K562 (cell line): ENCODE data around the gene ARHGDIA.

Experiments
- CBX5 ChIP-seq: IDR thresholded peaks from 2 replicates; pipeline ENCODE4 v1.6.1; 2014; ENCODE audit warnings: low read depth, borderline replicate concordance
- CEBPZ ChIP-seq: fragments of 150-350 bp; IDR thresholded peaks from 2 replicates; pipeline ENCODE4 v1.6.1; 2014; ENCODE audit warnings: low read depth, mild to moderate bottlenecking, low read length, borderline replicate concordance
- CTCF ChIP-seq, 3 experiments: IDR thresholded peaks in 2 of 3; conservative IDR thresholded peaks in 1 of 3; 2 replicates each; pipeline ENCODE4 v1.5.1; 2011 to 2012; ENCODE audit warnings: low read length in 3 of 3, mild to moderate bottlenecking in 3 of 3, control low read depth in 2 of 3, improper control_type of control experiment in 1 of 3, inconsistent platforms in 1 of 3, low read depth in 1 of 3, mixed read lengths in 1 of 3, moderate library complexity in 1 of 3; ENCODE audit not compliant: insufficient read depth in 2 of 3
- EGR1 ChIP-seq: fragments of 450-650 bp; conservative IDR thresholded peaks from 2 replicates; pipeline ENCODE4 v1.6.1; 2017; ENCODE audit warnings: mild to moderate bottlenecking
- FOS ChIP-seq: IDR thresholded peaks from 3 replicates; pipeline ENCODE4 v1.6.1; 2011; ENCODE audit not compliant: insufficient read length; ENCODE audit errors: extremely low read depth
- MTA1 ChIP-seq: fragments of 450-650 bp; IDR thresholded peaks from 2 replicates; pipeline ENCODE4 v1.6.1; 2017; ENCODE audit warnings: borderline replicate concordance
- MYC ChIP-seq, 2 experiments: fragments of 250-450 bp in 1 of 2; sonication (Bioruptor Pico) in 1 of 2; IDR thresholded peaks; 2 replicates each; pipeline versions ENCODE4 v1.5.1 to v1.6.1; 2012 to 2021; ENCODE audit warnings: low read depth in 2 of 2, borderline replicate concordance in 1 of 2, improper control_type of control experiment in 1 of 2, low read length in 1 of 2, mild to moderate bottlenecking in 1 of 2, moderate library complexity in 1 of 2
- NFXL1 ChIP-seq: fragments of 450-650 bp; formaldehyde crosslinking; IDR thresholded peaks from 2 replicates; pipeline ENCODE4 v1.4.0; 2021; ENCODE audit warnings: mild to moderate bottlenecking
- NFYB ChIP-seq: IDR thresholded peaks from 2 replicates; pipeline ENCODE4 v1.6.1; 2011; ENCODE audit warnings: mild to moderate bottlenecking, moderate library complexity; ENCODE audit not compliant: insufficient read length; ENCODE audit errors: extremely low read depth
- ZNF280B ChIP-seq: fragments of 250-450 bp; sonication (Bioruptor Pico); IDR thresholded peaks from 2 replicates; pipeline ENCODE4 v1.5.1; 2021; ENCODE audit warnings: mild to moderate bottlenecking
- ZNF384 ChIP-seq: IDR thresholded peaks from 2 replicates; pipeline ENCODE4 v1.6.1; 2012; ENCODE audit warnings: low read depth, low read length, improper control_type of control experiment

GRCh38 chr17:81842725-81843504 is 28.2 kb downstream of the ARHGDIA start:
- TF ChIP-seq NFXL1 (CRISPR knock-in tag) (no peak), FOS (no peak), CBX5 (no peak), ZNF384 (no peak), CTCF (IDR thresholded peaks at IDR 0.05 in 2 of 3, conservative IDR thresholded peaks at IDR 0.05 in 1 of 3; ENCODE audit: insufficient read depth in 2 of 3, low read depth in 1 of 3, low read length in 3 of 3) (no peak), NFYB (no peak), CEBPZ (no peak), MTA1 (no peak), MYC (IDR thresholded peaks at IDR 0.05; ENCODE audit: low read depth, low read length) (no peak), MYC (CRISPR knock-in tag; IDR thresholded peaks at IDR 0.05; ENCODE audit: borderline replicate concordance, low read depth) (no peak), EGR1 (no peak), ZNF280B (CRISPR knock-in tag) (no peak)
